D721Med (cell line): ENCODE measurements around the gene SOX21.

ENCODE experiments used
- DNase-seq: peaks from one replicate; pipeline ENCODE4 v3.0.0; 2011; ENCODE audit warnings: low spot score; ENCODE audit not compliant: insufficient read length
- FAIRE-seq: peaks from 2 replicates; lab custom pipeline; 2011; peaks lifted over from hg19 to GRCh38; lab: Jason Lieb, UNC
- CTCF ChIP-seq: IDR thresholded peaks from 2 replicates; pipeline ENCODE4 v1.5.1; 2012; ENCODE audit warnings: mild to moderate bottlenecking, control low read depth; ENCODE audit not compliant: insufficient read depth; ENCODE audit errors: missing control alignments

SOX21 gene

GRCh38 chr13:94703721-94704314, 8.5 kb downstream of the SOX21 start:
- FAIRE-seq, result no peak
- no peak for TF ChIP-seq CTCF
- no peak for DNase-seq

- FAIRE-seq, result no peak
- no peak for DNase-seq
- TF ChIP-seq CTCF, result no peak
Observed at GRCh38 chr13:94703271-94703670, 9.1 kb downstream of the SOX21 start.

- TF ChIP-seq CTCF, result no peak
- FAIRE-seq (no peak), DNase-seq (no peak)
Observed at GRCh38 chr13:94702181-94703041, 9.9 kb downstream of the SOX21 start.

- no peak for FAIRE-seq
- no peak for TF ChIP-seq CTCF
- DNase-seq, result no peak
Observed at GRCh38 chr13:94701313-94702180, 10.8 kb downstream of the SOX21 start.

- no peak for TF ChIP-seq CTCF
- DNase-seq (no peak), FAIRE-seq (no peak)
Observed at GRCh38 chr13:94700536-94700935, 11.8 kb downstream of the SOX21 start.

- DNase-seq (no peak), FAIRE-seq (no peak)
- no peak for TF ChIP-seq CTCF
Observed at GRCh38 chr13:94700051-94700535, 12.3 kb downstream of the SOX21 start.
